Small intestine (tissue), 7 donors: ENCODE results near the gene ZBTB12. TPM values are rescaled to one million over a fixed set of nuclear protein-coding genes. Genes with fewer than 3 reads are reported as not detected.
"Not testable (repeated sequence)": the region's sequence is repeated elsewhere in the genome, so short reads cannot be mapped to it uniquely, and the experiment has no call there.

ENCODE experiments used
- DNase-seq, 2 donors: peaks; one replicate each; pipeline versions ENCODE4 v3.0.0 to v3.0.0-alpha.2; 2013
- FAIRE-seq: peaks from 2 replicates; lab custom pipeline; 2012; peaks lifted over from hg19 to GRCh38; lab: Jason Lieb, UNC
- H3K27ac ChIP-seq, 3 donors: one replicate each; pipeline ENCODE4 v1.5.1; 2013; ENCODE audit warnings: low read length in 2 of 3, mild to moderate bottlenecking in 2 of 3, control low read depth in 1 of 3, inconsistent platforms in 1 of 3, low read depth in 1 of 3, moderate library complexity in 1 of 3
- H3K27me3 ChIP-seq, 3 donors: one replicate each; pipeline ENCODE4 v1.6.1; 2013; ENCODE audit warnings: low read length in 3 of 3, inconsistent platforms in 1 of 3; ENCODE audit not compliant: control insufficient read depth in 3 of 3, insufficient read depth in 3 of 3
- H3K36me3 ChIP-seq, 3 donors: one replicate each; pipeline ENCODE4 v1.6.1; 2013; ENCODE audit warnings: low read length in 3 of 3, inconsistent platforms in 1 of 3, low read depth in 1 of 3, mild to moderate bottlenecking in 1 of 3, moderate library complexity in 1 of 3; ENCODE audit not compliant: control insufficient read depth in 3 of 3, insufficient read depth in 2 of 3
- H3K4me1 ChIP-seq, 3 donors: one replicate each; pipeline ENCODE4 v1.6.1; 2013; ENCODE audit warnings: low read length in 2 of 3, inconsistent platforms in 1 of 3, low read depth in 1 of 3, mild to moderate bottlenecking in 1 of 3, moderate library complexity in 1 of 3; ENCODE audit not compliant: control insufficient read depth in 3 of 3, insufficient read depth in 2 of 3
- H3K4me3 ChIP-seq, 3 donors: one replicate each; pipeline ENCODE4 v1.5.1; 2013; ENCODE audit warnings: low read length in 3 of 3, control low read depth in 1 of 3, inconsistent platforms in 1 of 3, low read depth in 1 of 3, mild to moderate bottlenecking in 1 of 3, moderate library complexity in 1 of 3
- H3K9me3 ChIP-seq, 2 donors: one replicate each; pipeline ENCODE4 v1.6.1; 2013; ENCODE audit warnings: low read depth in 1 of 2, low read length in 1 of 2; ENCODE audit not compliant: control insufficient read depth in 2 of 2, insufficient read depth in 1 of 2
- WGBS, 3 donors: extraction: QIAGEN DNeasy Blood & Tissue Kit; methylation state at CpG; one replicate each; pipeline ENCODE4 v1.1.7; 2013; 5-methylcytosine and 5-hydroxymethylcytosine counted together
- polyA plus RNA-seq, 4 donors: library from polyadenylated mRNA; stranded (reverse) in 3 of 4; unstranded in 1 of 4; fragments of 200-250 nt in 3 of 4; fragments of 120-200 nt in 1 of 4; gene quantifications; one replicate each; pipeline versions ENCODE4 v1.2.1 to v1.2.3, GENCODE V29; 2013
- donor health status: healthy with polysubstance abuse.
- donor health status: control.
- donor health status: control.
- donor health status: Bipolar disorder and iron deficiency.
- donor health status: healthy.

ZBTB12 gene
- polyA plus RNA-seq, 4 donors: 1.6 to 12.5 (median 5.2) TPM

- H3K27ac ChIP-seq: no peak overlapping the region
- H3K36me3 ChIP-seq: peaks cover 7 to 72% (median 14%) of the 10 kb centered on the region in 3 donors
- no peaks in the 10 kb centered on the region for H3K9me3 ChIP-seq
- 50 to 67% (median 59%) methylated on average over 4 of the region's 4 CpGs for WGBS, 3 donors
- H3K4me3 ChIP-seq: no peak overlapping the region
- no peak for DNase-seq
- FAIRE-seq: no peak
- H3K4me1 ChIP-seq: peaks cover 0 to 16% (median 0%) of the 10 kb centered on the region in 3 donors
- H3K27me3 ChIP-seq: no peaks in the 10 kb centered on the region
These were observed 27.7 kb downstream of the ZBTB12 start for GRCh38 chr6:31874084-31874670.

GRCh38 chr6:31871046-31871659, 30.7 kb downstream of the ZBTB12 start:
- peaks cover 7 to 90% (median 13%) of the 10 kb centered on the region in 3 donors for H3K36me3 ChIP-seq
- DNase-seq (no peak), FAIRE-seq (no peak)
- no peak overlapping the region for H3K4me3 ChIP-seq
- 62 to 77% (median 64%) methylated on average over 6 to 9 of the region's 9 CpGs for WGBS, 3 donors
- H3K27me3 ChIP-seq: no peaks in the 10 kb centered on the region
- no peak overlapping the region for H3K27ac ChIP-seq
- H3K9me3 ChIP-seq: no peaks in the 10 kb centered on the region
- H3K4me1 ChIP-seq: peaks cover 0 to under 1% (median 0%) of the 10 kb centered on the region in 3 donors

DNA sequence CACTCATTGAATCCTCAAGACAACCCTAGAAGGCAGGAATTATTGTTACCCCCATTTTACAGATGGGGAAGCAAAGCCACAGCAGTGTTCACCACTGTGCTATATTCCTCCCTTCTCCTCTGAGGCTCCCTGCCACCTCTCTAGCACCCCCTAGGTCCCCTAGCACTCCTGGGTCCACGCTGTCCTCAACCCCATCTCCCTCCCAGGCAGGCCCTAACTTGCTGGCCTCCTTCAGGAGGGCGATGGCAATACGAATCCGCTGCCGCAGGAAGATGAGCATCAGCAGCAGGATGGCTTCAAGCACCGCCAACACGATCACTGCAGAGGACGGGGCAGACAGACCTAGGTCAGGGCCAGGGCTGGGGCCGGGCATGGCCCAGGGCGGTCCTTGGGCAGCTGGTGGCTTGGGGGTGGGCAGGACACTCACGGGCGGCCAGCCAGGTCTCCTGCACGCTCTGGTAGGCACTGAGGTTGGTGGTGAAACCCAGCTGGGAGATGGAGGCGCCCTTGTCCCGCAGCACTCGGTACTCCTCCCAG, 31.4 kb downstream of the ZBTB12 start:
- FAIRE-seq (no peak), DNase-seq (no peak)
- H3K4me1 ChIP-seq: no peaks in the 10 kb centered on the region
- H3K36me3 ChIP-seq: peaks cover 7 to 90% (median 16%) of the 10 kb centered on the region in 3 donors
- no peak overlapping the region for H3K27ac ChIP-seq
- no peaks in the 10 kb centered on the region for H3K9me3 ChIP-seq
- H3K4me3 ChIP-seq: no peak overlapping the region
- no peaks in the 10 kb centered on the region for H3K27me3 ChIP-seq
- 75 to 86% (median 84%) methylated on average over 13 to 16 of the region's 16 CpGs for WGBS, 3 donors

DNA sequence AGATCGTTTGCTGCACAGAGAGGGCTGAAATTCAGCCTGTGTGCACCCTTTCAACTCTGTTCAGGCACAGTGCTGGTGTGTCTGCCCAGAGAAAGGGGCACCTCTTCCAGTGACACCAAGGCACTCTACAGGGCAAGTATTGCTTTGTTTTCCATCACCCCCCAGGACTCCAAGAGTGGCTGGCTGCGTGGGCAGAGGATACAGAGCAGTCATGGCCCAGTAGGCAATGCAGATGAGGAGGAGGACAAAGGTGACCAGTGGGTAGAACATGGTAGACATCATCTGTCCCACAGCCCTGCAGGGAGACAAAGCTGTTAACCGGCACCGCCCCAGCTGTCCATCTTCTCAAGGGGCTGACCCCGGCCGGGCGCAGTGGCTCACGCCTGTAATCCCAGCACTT, 32.5 kb downstream of the ZBTB12 start:
- 79 to 91% (median 86%) methylated on average over 7 to 8 of the region's 8 CpGs for WGBS, 3 donors
- peaks cover 2 to 92% (median 17%) of the 10 kb centered on the region in 3 donors for H3K36me3 ChIP-seq
- no peak overlapping the region for H3K4me3 ChIP-seq
- H3K27ac ChIP-seq: no peak overlapping the region
- H3K27me3 ChIP-seq: no peaks in the 10 kb centered on the region
- DNase-seq: no peak
- H3K9me3 ChIP-seq: no peaks in the 10 kb centered on the region
- no peak for FAIRE-seq
- H3K4me1 ChIP-seq: no peaks in the 10 kb centered on the region

DNA sequence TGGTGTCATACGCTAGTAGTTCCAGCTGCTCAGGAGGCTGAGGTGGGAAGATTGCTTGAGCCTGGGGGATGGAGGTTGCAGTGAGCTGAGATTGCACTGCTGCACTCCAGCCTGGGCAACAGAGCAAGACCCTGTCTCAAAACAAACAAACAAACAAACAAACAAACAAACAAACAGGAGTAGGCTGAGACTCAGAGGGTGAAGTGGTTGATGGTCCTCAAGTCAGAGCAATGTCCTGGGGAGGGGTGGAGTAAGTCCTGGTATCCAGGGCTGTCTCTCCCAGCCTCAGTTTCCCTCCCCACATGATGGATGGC, 33.3 kb downstream of the ZBTB12 start:
- FAIRE-seq, H3K4me1 ChIP-seq, H3K4me3 ChIP-seq, H3K27me3 ChIP-seq, H3K9me3 ChIP-seq, DNase-seq, H3K27ac ChIP-seq: not testable (repeated sequence)
- WGBS, 3 donors: 83 to 100% (median 94%) methylated on average over 1 of the region's 1 CpG
- peaks cover 2 to 91% (median 13%) of the 10 kb centered on the region in 3 donors for H3K36me3 ChIP-seq

DNA sequence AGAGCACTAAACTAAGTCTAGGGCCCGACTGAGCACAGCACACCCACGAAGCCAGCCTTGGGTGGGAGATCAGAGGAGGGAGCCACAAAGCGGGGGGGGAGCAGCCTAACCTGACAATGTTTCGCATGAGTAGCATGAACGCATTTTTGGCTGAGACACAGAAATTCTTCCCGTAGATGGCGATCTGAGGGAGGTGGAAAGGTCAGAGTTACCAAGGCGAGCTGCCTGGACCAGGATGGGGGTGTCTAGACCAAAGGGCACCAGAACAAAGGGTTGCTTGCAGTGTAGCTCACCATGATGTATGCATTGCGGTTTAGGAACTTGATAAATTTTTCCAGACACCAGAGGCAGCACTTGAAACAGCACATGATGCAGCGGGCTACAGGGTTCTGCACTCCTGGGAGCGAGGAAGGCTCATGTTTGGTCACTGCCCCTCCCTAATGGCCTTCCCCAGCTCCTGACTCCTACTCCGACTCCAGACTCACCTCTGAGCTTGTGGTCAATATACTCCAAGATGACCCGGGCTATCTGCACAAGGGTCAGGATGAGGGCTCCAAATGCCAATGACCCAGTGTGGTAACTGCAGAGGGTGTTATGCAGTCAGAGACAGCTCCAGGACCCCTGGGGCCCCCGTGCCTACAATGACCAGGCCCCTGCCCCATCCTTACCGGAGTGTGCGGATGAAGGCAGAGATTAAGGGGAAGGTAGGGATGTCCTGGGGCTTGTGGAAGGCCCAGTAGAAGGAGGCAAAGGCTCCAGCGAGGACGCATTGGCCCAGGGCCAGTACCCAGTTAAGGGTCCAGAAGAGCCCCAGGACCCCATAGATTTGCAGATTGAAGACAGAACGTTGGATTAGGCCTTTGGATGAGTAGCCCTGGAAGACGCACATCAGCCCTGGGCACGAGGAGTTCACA, 36.4 kb downstream of the ZBTB12 start:
- no peaks in the 10 kb centered on the region for H3K9me3 ChIP-seq
- H3K4me3 ChIP-seq: no peak overlapping the region
- peaks cover 2 to 76% (median 8%) of the 10 kb centered on the region in 3 donors for H3K36me3 ChIP-seq
- FAIRE-seq: no peak
- peak in 1 of 2 donors; percentile 14 for DNase-seq
- H3K27ac ChIP-seq: no peak overlapping the region
- no peaks in the 10 kb centered on the region for H3K27me3 ChIP-seq
- peaks cover 0 to 12% (median 0%) of the 10 kb centered on the region in 3 donors for H3K4me1 ChIP-seq
- WGBS, 3 donors: 75 to 81% (median 77%) methylated on average over 21 of the region's 21 CpGs

DNA sequence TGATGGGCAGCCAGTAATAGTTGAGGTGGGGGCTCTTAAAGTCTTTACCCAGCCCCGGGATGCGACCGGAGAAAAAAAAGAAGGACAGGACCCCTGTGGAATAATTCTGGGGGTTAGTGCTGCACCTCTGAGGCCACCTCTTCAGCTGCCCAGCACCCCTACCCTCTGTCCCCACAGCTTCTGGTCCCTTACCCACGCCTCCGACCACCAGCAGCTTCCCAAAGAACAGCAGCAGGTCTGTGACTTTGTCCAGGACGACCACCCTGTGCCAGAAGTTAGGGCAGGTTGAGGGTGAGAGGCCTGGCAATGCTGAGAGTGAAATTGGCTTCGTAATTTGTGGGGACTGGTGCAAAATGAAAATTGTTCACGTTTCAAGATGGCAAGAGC, 37.1 kb downstream of the ZBTB12 start:
- WGBS, 3 donors: 85 to 90% (median 87%) methylated on average over 6 to 8 of the region's 8 CpGs
- FAIRE-seq (no peak), DNase-seq (no peak)
- no peaks in the 10 kb centered on the region for H3K9me3 ChIP-seq
- peaks cover 0 to 12% (median 0%) of the 10 kb centered on the region in 3 donors for H3K4me1 ChIP-seq
- H3K27ac ChIP-seq: no peak overlapping the region
- H3K36me3 ChIP-seq: peaks cover 2 to 76% (median 5%) of the 10 kb centered on the region in 3 donors
- no peak overlapping the region for H3K4me3 ChIP-seq
- H3K27me3 ChIP-seq: no peaks in the 10 kb centered on the region

DNA sequence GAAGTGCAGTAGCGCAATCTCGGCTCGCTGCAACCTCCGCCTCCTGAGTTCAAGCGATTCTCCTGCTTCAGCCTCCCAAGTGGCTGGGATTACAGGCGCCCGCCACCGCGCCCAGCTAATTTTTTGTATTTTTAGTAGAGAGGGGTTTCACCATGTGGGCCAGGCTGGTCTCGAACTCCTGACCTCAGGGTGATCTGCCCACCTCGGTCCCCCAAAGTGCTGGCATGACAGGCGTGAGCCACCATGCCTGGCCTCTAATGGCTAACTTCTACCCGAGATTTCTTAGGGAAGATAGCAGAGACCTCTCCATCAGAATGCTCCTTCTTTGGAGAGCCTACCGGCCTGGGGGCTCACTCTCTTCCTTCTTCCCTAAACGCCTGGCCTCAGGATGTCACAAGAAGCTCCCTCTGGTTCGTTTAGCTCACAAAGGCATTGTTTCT, 37.7 kb downstream of the ZBTB12 start:
- not testable (repeated sequence) for H3K9me3 ChIP-seq, FAIRE-seq, DNase-seq, H3K27me3 ChIP-seq
- H3K4me3 ChIP-seq: peak overlapping the region in 1 of 3 donors; percentile 39
- peaks cover 0 to 12% (median 0%) of the 10 kb centered on the region in 3 donors for H3K4me1 ChIP-seq
- H3K27ac ChIP-seq: peak overlapping the region in 2 of 3 donors; percentile 5 to 78
- WGBS, 3 donors: 21 to 47% (median 29%) methylated on average over 16 of the region's 16 CpGs
- peaks cover 4 to 79% (median 5%) of the 10 kb centered on the region in 3 donors for H3K36me3 ChIP-seq
